ENCODE data around the gene IL1F10. TPM values are rescaled to one million over a fixed set of nuclear protein-coding genes. Genes with fewer than 3 reads are reported as not detected.

The IL1F10 gene, protein sequence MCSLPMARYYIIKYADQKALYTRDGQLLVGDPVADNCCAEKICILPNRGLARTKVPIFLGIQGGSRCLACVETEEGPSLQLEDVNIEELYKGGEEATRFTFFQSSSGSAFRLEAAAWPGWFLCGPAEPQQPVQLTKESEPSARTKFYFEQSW
- not detected in 2 replicates for total RNA-seq

DNA sequence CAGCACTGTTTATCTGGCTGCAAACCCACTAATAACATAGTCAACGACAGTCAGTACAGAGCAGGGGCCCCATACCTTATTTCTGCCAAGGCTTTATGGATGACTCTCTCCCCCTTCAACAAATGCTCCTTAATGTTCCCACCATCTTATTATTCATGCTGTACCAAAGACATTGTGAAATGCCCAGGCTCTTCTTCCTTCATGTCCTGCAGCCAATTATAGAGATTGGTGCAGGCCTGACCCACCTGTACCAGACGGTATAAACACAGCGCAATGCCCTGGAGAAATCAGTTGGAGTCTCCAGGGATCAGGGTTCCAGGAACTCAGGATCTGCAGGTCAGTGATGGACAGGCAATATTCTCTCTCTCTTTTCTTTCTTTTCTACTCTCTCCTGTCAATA lies at the start of gene IL1F10:
IL1F10 (plus strand) TSS at position 290 of the 400 bp plus-strand sequence. CDS start 4,769 bp downstream, outside the sequence.

DNA sequence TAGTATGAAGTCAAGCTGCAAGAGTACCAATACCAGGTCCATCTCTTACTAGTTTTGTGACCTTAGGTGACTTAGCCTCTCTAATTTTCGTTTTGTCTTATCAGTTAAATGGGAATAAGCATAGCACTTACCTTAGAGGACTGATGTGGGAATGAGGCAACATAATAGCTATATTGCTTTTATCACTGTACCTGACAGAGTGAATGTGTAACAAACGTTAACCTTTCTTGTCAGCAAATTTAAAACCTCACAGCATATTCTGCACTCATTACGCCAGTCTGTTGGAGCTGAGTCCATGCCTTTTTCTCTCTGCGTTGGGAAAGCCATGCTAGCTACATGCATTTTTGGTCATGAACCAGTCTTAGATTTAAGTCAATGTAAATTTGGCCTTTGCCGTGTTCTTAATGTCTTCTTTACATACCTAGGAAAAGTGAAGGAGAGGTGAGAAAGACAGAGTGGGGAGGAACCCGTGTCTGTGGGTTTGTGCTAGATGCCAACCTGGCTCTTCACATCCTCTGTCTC lies 15.3 kb upstream of the IL1F10 start, which contains the start of gene IL36B:
IL36B (minus strand) TSS at position 472 of the 522 bp plus-strand sequence.

DNA sequence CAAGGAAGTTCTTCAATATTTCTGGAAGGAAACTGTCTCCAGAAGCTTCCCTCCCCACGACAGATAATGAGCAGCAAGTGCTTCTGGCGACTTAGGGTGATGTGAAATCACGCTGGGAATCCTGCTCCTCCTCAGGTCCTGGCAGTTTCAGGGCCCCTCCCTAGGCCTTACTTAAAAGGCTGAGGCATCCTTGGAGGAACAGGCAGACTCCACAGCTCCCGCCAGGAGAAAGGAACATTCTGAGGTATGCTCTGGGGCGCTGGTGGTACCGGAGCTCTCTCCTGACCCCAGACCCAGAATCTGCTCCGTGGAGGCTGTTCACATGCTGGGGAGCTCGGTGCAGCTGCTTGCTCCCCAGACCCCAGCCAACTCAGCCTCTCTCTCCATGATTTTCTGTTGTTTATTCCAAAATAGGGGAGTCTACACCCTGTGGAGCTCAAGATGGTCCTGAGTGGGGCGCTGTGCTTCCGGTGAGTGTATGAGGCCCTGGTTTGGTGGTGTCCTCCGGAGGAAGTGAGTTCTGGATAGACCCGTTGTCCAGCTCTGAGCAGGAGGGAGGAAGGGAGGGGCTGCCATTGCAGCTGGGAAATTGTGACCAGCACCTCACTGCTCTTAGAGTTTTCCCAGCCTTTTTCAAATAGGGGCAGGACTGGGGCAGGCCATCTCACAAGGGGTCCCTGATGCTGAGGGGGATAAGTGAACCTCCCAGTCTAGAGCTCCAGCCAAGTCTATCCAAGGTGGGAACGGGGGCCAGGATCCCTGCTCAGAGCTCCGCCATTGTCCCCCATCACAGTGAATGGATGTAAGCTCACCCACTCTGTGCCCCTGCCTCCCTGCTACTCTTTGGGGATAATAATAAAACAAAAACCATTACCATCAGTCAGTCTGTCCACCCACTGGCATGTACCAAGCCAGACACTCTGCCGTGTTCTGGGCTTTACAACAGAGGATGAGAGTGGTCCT lies 8.5 kb upstream of the IL1F10 start, which contains the start of gene IL36RN:
IL36RN (plus strand) TSS at position 201 of the 963 bp plus-strand sequence; CDS start at position 442, 241 bp downstream.

Other genes with a start within 250 kb of the IL1F10 start
- gene IL1B, start 231.2 kb upstream of the IL1F10 start, total RNA-seq = not detected in 2 replicates
- not detected in 2 replicates for gene IL37, start 156.8 kb upstream of the IL1F10 start, total RNA-seq
- gene IL36G, start 90.0 kb upstream of the IL1F10 start, total RNA-seq = not detected in 2 replicates
- gene IL36A, start 62.5 kb upstream of the IL1F10 start, total RNA-seq = not detected in 2 replicates
- gene IL36B, start 15.1 kb upstream of the IL1F10 start, total RNA-seq = not detected in 2 replicates
- gene IL36RN, start 8.8 kb upstream of the IL1F10 start, total RNA-seq = not detected in 2 replicates
- gene IL1RN, start 59.6 kb downstream of the IL1F10 start, total RNA-seq = not detected in 2 replicates
- gene PSD4, start 106.0 kb downstream of the IL1F10 start, total RNA-seq = 0.76 and 0.77 TPM in 2 replicates
- 0.11 and 0.17 TPM in 2 replicates for gene PAX8, start 211.0 kb downstream of the IL1F10 start, total RNA-seq

Data from dermis lymphatic vessel endothelial cell (primary cell).